H1 (cell line): Measurements from ENCODE around the gene NEDD4L. TPM values are rescaled to one million over a fixed set of nuclear protein-coding genes. Genes with fewer than 3 reads are reported as not detected.

Source experiments
- CTCF ChIA-PET: fragments of 300-600 bp; sonication (Branson Sonifier 250); formaldehyde crosslinking; loops from one replicate; lab custom pipeline; 2021; ENCODE audit not compliant: partially characterized antibody; lab: Charles Lee
- POLR2A ChIA-PET: fragments of 300-600 bp; sonication (Branson Sonifier 250); formaldehyde crosslinking; loops from one replicate; lab custom pipeline; 2021; ENCODE audit warnings: inconsistent platforms; ENCODE audit not compliant: partially characterized antibody; lab: Charles Lee
- DNase-seq, 2 experiments: peaks; one replicate each; pipeline versions ENCODE4 v3.0.0 to v3.0.0-alpha.2; 2010 to 2022; ENCODE audit warnings: low spot score in 2 of 2, low read depth in 1 of 2, mixed read lengths in 1 of 2
- FAIRE-seq: peaks from 2 replicates; lab custom pipeline; 2011; peaks lifted over from hg19 to GRCh38; lab: Jason Lieb, UNC
- H2AFZ ChIP-seq: 2 replicates; pipeline ENCODE4 v1.8.1; 2012; ENCODE audit warnings: low read length, inconsistent platforms
- H2AK5ac ChIP-seq: 2 replicates; pipeline ENCODE4 v1.6.1; 2013; ENCODE audit warnings: low read depth, low read length
- H2BK120ac ChIP-seq: replicated peaks from 2 replicates; pipeline ENCODE3; 2013; ENCODE audit warnings: low read depth, low read length, inconsistent platforms
- H2BK12ac ChIP-seq: 2 replicates; pipeline ENCODE4 v1.6.1; 2013; ENCODE audit warnings: low read depth, low read length
- H2BK15ac ChIP-seq: 2 replicates; pipeline ENCODE4 v1.6.1; 2013; ENCODE audit warnings: low read length
- H2BK20ac ChIP-seq: 2 replicates; pipeline ENCODE4 v1.6.1; 2013; ENCODE audit warnings: low read length
- H2BK5ac ChIP-seq: 2 replicates; pipeline ENCODE4 v1.6.1; 2013; ENCODE audit warnings: low read depth, low read length
- H3K14ac ChIP-seq: 2 replicates; pipeline ENCODE4 v1.6.1; 2013; ENCODE audit warnings: inconsistent platforms; ENCODE audit not compliant: insufficient read length
- H3K18ac ChIP-seq: 2 replicates; pipeline ENCODE4 v1.6.1; 2013; ENCODE audit warnings: low read length; ENCODE audit errors: extremely low read depth
- H3K23ac ChIP-seq: 2 replicates; pipeline ENCODE4 v1.6.1; 2013; ENCODE audit warnings: inconsistent platforms; ENCODE audit not compliant: insufficient read length
- H3K23me2 ChIP-seq: 2 replicates; pipeline ENCODE4 v1.6.1; 2013; ENCODE audit warnings: low read depth, low read length
- H3K27ac ChIP-seq: 2 replicates; pipeline ENCODE4 v1.6.1; 2011; ENCODE audit warnings: low read depth, low read length, inconsistent platforms
- H3K27me3 ChIP-seq, 4 experiments: replicated peaks in 1 of 4; 1 replicate in 1 of 4; 2 replicates in 3 of 4; pipeline versions ENCODE4 v1.6.1 to v1.8.1; 2011 to 2013; ENCODE audit warnings: low read length in 3 of 4, mild to moderate bottlenecking in 3 of 4, inconsistent platforms in 2 of 4, mixed read lengths in 2 of 4, moderate library complexity in 1 of 4; ENCODE audit not compliant: control insufficient read depth in 3 of 4, insufficient read depth in 3 of 4; ENCODE audit errors: extremely low read depth in 1 of 4
- H3K36me3 ChIP-seq, 4 experiments: 2 replicates each; pipeline versions ENCODE4 v1.6.1 to v1.8.1; 2011 to 2013; ENCODE audit warnings: mild to moderate bottlenecking in 4 of 4, low read length in 3 of 4, moderate library complexity in 2 of 4, control low read depth in 1 of 4, inconsistent platforms in 1 of 4; ENCODE audit not compliant: insufficient read depth in 4 of 4, control insufficient read depth in 2 of 4
- H3K4ac ChIP-seq: replicated peaks from 2 replicates; pipeline ENCODE3; 2013; ENCODE audit warnings: low read length, low read depth, mixed read lengths, inconsistent platforms; ENCODE audit not compliant: insufficient read length
- H3K4me1 ChIP-seq, 4 experiments: replicated peaks in 1 of 4; 1 replicate in 1 of 4; 2 replicates in 3 of 4; pipeline versions ENCODE4 v1.6.1 to v1.8.1; 2011 to 2013; ENCODE audit warnings: low read length in 3 of 4, inconsistent platforms in 2 of 4, mixed read lengths in 1 of 4; ENCODE audit not compliant: insufficient read depth in 4 of 4, control insufficient read depth in 3 of 4
- H3K4me2 ChIP-seq, 2 experiments: 2 replicates each; pipeline versions ENCODE4 v1.6.1 to v1.8.1; 2011 to 2013; ENCODE audit warnings: low read depth in 2 of 2, low read length in 2 of 2, control low read depth in 1 of 2, inconsistent platforms in 1 of 2, mild to moderate bottlenecking in 1 of 2; ENCODE audit not compliant: insufficient read depth in 1 of 2
- H3K4me3 ChIP-seq, 4 experiments: fragments of 200-600, 300-600 bp in 1 of 4; sonication (generic), shearing (Covaris generic), sonication (Bioruptor Twin) in 1 of 4; 2 replicates each; pipeline versions ENCODE4 v1.5.1 to v1.8.1; 2011 to 2016; ENCODE audit warnings: low read length in 4 of 4, low read depth in 3 of 4, control low read depth in 2 of 4, inconsistent platforms in 2 of 4, mild to moderate bottlenecking in 2 of 4, mixed read lengths in 1 of 4, moderate library complexity in 1 of 4; ENCODE audit not compliant: insufficient read depth in 2 of 4; ENCODE audit errors: extremely low read depth in 1 of 4
- H3K56ac ChIP-seq: replicated peaks from 2 replicates; pipeline ENCODE3; 2013; ENCODE audit warnings: low read depth, mild to moderate bottlenecking, mixed read lengths, low read length, inconsistent platforms; ENCODE audit not compliant: insufficient read length
- H3K79me1 ChIP-seq: 2 replicates; pipeline ENCODE4 v1.6.1; 2013; ENCODE audit warnings: low read depth, low read length, control low read depth
- H3K79me2 ChIP-seq, 2 experiments: 2 replicates each; pipeline versions ENCODE4 v1.6.1 to v1.8.1; 2012 to 2013; ENCODE audit warnings: low read length in 2 of 2, mild to moderate bottlenecking in 2 of 2, inconsistent platforms in 1 of 2; ENCODE audit not compliant: insufficient read depth in 2 of 2, control insufficient read depth in 1 of 2
- H3K9ac ChIP-seq, 4 experiments: replicated peaks in 1 of 4; 1 replicate in 1 of 4; 2 replicates in 3 of 4; pipeline versions ENCODE4 v1.6.1 to v1.8.1; 2011 to 2013; ENCODE audit warnings: low read depth in 3 of 4, low read length in 3 of 4, control low read depth in 2 of 4, mild to moderate bottlenecking in 2 of 4, moderate library complexity in 2 of 4, inconsistent platforms in 1 of 4; ENCODE audit errors: extremely low read depth in 1 of 4
- H3K9me3 ChIP-seq, 2 experiments: 2 replicates each; pipeline versions ENCODE4 v1.6.1 to v1.8.1; 2012 to 2013; ENCODE audit warnings: mild to moderate bottlenecking in 2 of 2, moderate library complexity in 2 of 2, control low read depth in 1 of 2, inconsistent platforms in 1 of 2, low read depth in 1 of 2, low read length in 1 of 2, mixed read lengths in 1 of 2; ENCODE audit not compliant: insufficient read depth in 2 of 2
- H4K20me1 ChIP-seq, 2 experiments: replicated peaks in 1 of 2; 2 replicates each; pipeline versions ENCODE3 to v1.8.1; 2011 to 2013; ENCODE audit warnings: inconsistent platforms in 2 of 2, low read length in 2 of 2, mild to moderate bottlenecking in 1 of 2; ENCODE audit not compliant: insufficient read depth in 2 of 2, control insufficient read depth in 1 of 2
- H4K5ac ChIP-seq: 2 replicates; pipeline ENCODE4 v1.6.1; 2013; ENCODE audit warnings: low read length, low read depth, mixed read lengths, inconsistent platforms; ENCODE audit not compliant: insufficient read length
- H4K8ac ChIP-seq: 2 replicates; pipeline ENCODE4 v1.8.0; 2013; ENCODE audit warnings: mild to moderate bottlenecking, moderate library complexity, low read length, inconsistent platforms; ENCODE audit not compliant: insufficient read depth; ENCODE audit errors: extremely low read depth
- H4K91ac ChIP-seq: replicated peaks from 2 replicates; pipeline ENCODE3; 2013; ENCODE audit warnings: low read length, mixed read lengths, inconsistent platforms; ENCODE audit not compliant: insufficient read length
- CREB1 ChIP-seq: IDR thresholded peaks from 2 replicates; pipeline ENCODE4 v1.6.1; 2012; ENCODE audit warnings: inconsistent platforms
- EP300 ChIP-seq, 2 experiments: IDR thresholded peaks; 1 replicate in 1 of 2; 2 replicates in 1 of 2; pipeline ENCODE4 v1.6.1; 2011 to 2012; ENCODE audit warnings: low read depth in 2 of 2, low read length in 2 of 2, mild to moderate bottlenecking in 2 of 2, borderline replicate concordance in 1 of 2, inconsistent platforms in 1 of 2, moderate library complexity in 1 of 2
- HDAC2 ChIP-seq, 2 experiments: fragments of 300-600 bp in 1 of 2; sonication (generic) in 1 of 2; IDR thresholded peaks; 2 replicates each; pipeline ENCODE4 v1.6.1; 2011 to 2012; ENCODE audit warnings: low read depth in 2 of 2, low read length in 2 of 2, mild to moderate bottlenecking in 2 of 2, moderate library complexity in 2 of 2, borderline replicate concordance in 1 of 2, inconsistent platforms in 1 of 2
- JUND ChIP-seq: IDR thresholded peaks from 2 replicates; pipeline ENCODE4 v1.6.1; 2011; ENCODE audit warnings: mild to moderate bottlenecking, improper control_type of control experiment, low read length
- NRF1 ChIP-seq: IDR thresholded peaks from 2 replicates; pipeline ENCODE4 v1.6.1; 2011; ENCODE audit warnings: mild to moderate bottlenecking, low read depth, low read length, improper control_type of control experiment
- RFX5 ChIP-seq: IDR thresholded peaks from 2 replicates; pipeline ENCODE4 v1.6.1; 2011; ENCODE audit warnings: low read depth, low read length, improper control_type of control experiment, borderline replicate concordance
- SIN3A ChIP-seq, 2 experiments: IDR thresholded peaks in 1 of 2; conservative IDR thresholded peaks in 1 of 2; 2 replicates each; pipeline ENCODE4 v1.6.1; 2011 to 2012; ENCODE audit warnings: low read length in 2 of 2, improper control_type of control experiment in 1 of 2, low read depth in 1 of 2, mild to moderate bottlenecking in 1 of 2
- SP2 ChIP-seq: IDR thresholded peaks from 2 replicates; pipeline ENCODE4 v1.6.1; 2012; ENCODE audit warnings: mild to moderate bottlenecking, low read length, inconsistent platforms
- WGBS, 2 experiments: shearing (Covaris generic) in 1 of 2; methylation state at CpG; one replicate each; pipeline versions ENCODE4 v1.1.6 to v1.1.7; 2013 to 2015; ENCODE audit warnings: low lambda C conversion rate in 2 of 2, mixed read lengths in 2 of 2, inconsistent platforms in 1 of 2, low coverage in 1 of 2, missing lambda C conversion rate in 1 of 2; ENCODE audit not compliant: insufficient replicate concordance in 2 of 2, insufficient coverage in 1 of 2, insufficient read length in 1 of 2; ENCODE audit errors: extremely low coverage in 1 of 2, missing lambda C conversion rate in 1 of 2; 5-methylcytosine and 5-hydroxymethylcytosine counted together
- polyA plus RNA-seq, 7 experiments: library from polyadenylated mRNA; depleted of rRNA in 3 of 7; stranded (reverse) in 5 of 7; unstranded in 2 of 7; fragments of >200 nt in 5 of 7; fragments of 200-250 nt in 2 of 7; gene quantifications; 1 replicate in 5 of 7; 2 replicates in 1 of 7; 4 replicates in 1 of 7; pipeline versions ENCODE4 v1.2.1 to v1.2.3, GENCODE V29; 2011 to 2013; ENCODE audit warnings: missing spikeins in 2 of 7, mixed read lengths in 2 of 7
- total RNA-seq: library from RNA; stranded (reverse); fragmentation: NEBNext Ultra II Directional; extraction: Animal tissue kit (Norgen Biotek cat#: 25700); gene quantifications from 2 replicates; pipeline ENCODE4 v1.2.1, GENCODE V29; 2021

Gene NEDD4L
- total and polyA plus RNA-seq, 2 of the 8 experiments (the other 6 are each of a cell fraction or from before 2014, with no cell fraction given), result 37.3 to 69.8 TPM

GRCh38 chr18:58407263-58407648, 363.2 kb downstream of the NEDD4L start:
- no peak overlapping the region for H3K4me3 ChIP-seq
- no peaks in the 10 kb centered on the region for H3K36me3 ChIP-seq
- H2AK5ac ChIP-seq, result no peak overlapping the region; the same call in 1 of the 2 replicates
- H3K27ac ChIP-seq, result no peak overlapping the region
- no peak overlapping the region for H3K9ac ChIP-seq
- H3K79me2 ChIP-seq, result no peaks in the 10 kb centered on the region
- no peaks in the 10 kb centered on the region for H3K9me3 ChIP-seq
- no peak overlapping the region for H2BK12ac ChIP-seq
- no peaks in the 10 kb centered on the region for H4K20me1 ChIP-seq
- H4K5ac ChIP-seq, result no peak overlapping the region
- H2BK120ac ChIP-seq, result no peak overlapping the region
- no peak overlapping the region for H3K18ac ChIP-seq
- FAIRE-seq (no peak), DNase-seq (no peak)
- H3K4me1 ChIP-seq, result peaks cover 0 to 3% (median 1%) of the 10 kb centered on the region in 4 experiments; a peak in 5 of 7 replicates
- H3K23ac ChIP-seq, result no peak overlapping the region
- H3K56ac ChIP-seq, result no peak overlapping the region
- H2BK5ac ChIP-seq, result no peak overlapping the region
- no peak overlapping the region for H2BK20ac ChIP-seq
- TF ChIP-seq RFX5, result no peak
- no peak for TF ChIP-seq EP300 (IDR thresholded peaks at IDR 0.05; ENCODE audit: borderline replicate concordance in 1 of 2, low read depth in 2 of 2, low read length in 2 of 2)
- no peak for TF ChIP-seq JUND
- no peak for TF ChIP-seq HDAC2 (IDR thresholded peaks at IDR 0.05; ENCODE audit: borderline replicate concordance in 1 of 2, low read depth in 2 of 2, low read length in 2 of 2)
- no peak for TF ChIP-seq SIN3A (conservative IDR thresholded peaks at IDR 0.05 in 1 of 2, IDR thresholded peaks at IDR 0.05 in 1 of 2; ENCODE audit: low read depth in 1 of 2, low read length in 2 of 2)
- TF ChIP-seq NRF1, result no peak
- TF ChIP-seq SP2, result no peak
- no peak for TF ChIP-seq CREB1
- H4K8ac ChIP-seq, result no peak overlapping the region
- H3K4ac ChIP-seq, result no peak overlapping the region
- H3K27me3 ChIP-seq, result no peaks in the 10 kb centered on the region
- no peak overlapping the region for H3K14ac ChIP-seq
- 94% methylated on average over 7 of the region's 7 CpGs; no CpG with 5 or more reads in 1 of the 2 experiments for WGBS, 2 experiments
- H2AFZ ChIP-seq, result no peak overlapping the region
- H3K79me1 ChIP-seq, result no peaks in the 10 kb centered on the region
- H4K91ac ChIP-seq, result no peak overlapping the region
- POLR2A ChIA-PET, result no interaction called here
- no peaks in the 10 kb centered on the region; the same call in 1 of the 2 replicates for H3K23me2 ChIP-seq
- H3K4me2 ChIP-seq, result no peak overlapping the region
- H2BK15ac ChIP-seq, result peak overlapping the region; percentile 12; the same call in 1 of the 2 replicates
- CTCF ChIA-PET, result interaction anchor here (0.7 to 5.2 kb wide), 19 partner anchors 10 to 356 kb away, joined by 3 to 39 read pairs (median 5); no protein-coding TSS in a partner anchor
